Retina (tissue), 1 donor: ENCODE data around the gene EXOG.

Experiments used
- DNase-seq: peaks from one replicate; pipeline ENCODE4 v3.0.0-alpha.2; 2016

Gene EXOG

DNA sequence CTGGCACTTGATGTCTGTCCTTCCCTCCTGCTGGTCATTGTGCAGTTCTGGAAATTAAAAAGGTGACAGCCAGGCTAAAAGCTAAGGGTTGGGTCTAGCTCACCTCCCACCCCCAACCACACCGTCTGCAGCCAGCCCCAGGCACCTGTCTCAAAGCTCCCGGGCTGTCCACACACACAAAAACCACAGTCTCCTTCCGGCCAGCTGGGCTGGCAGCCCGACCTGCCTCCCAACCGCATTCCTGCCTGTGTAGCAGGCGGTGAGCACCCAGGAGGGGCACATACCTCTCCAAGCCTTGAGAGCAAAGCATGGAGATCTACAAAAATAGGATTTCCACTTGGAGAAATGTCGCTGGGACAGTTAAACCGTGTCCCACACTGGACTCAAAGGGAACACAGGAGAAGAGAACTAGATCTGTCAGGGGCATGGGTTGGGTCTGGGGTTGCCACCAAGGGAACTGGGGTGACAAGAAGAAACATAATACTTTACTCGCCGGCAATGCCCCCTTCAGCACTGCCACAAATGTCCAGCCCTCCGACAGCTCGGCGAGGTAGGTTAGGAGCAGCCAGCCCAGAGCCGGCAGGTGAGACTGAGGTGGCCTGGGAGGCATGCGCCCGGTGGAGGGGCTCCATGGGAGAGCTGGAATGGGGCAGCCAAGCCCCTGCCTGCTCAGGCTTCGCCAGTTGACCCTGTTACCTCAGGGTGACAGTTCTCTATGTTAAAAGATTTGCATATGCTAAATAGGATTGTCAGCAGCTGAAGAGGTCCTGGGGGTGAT lies 52.2 kb downstream of the EXOG start:
- no peak for DNase-seq

DNA sequence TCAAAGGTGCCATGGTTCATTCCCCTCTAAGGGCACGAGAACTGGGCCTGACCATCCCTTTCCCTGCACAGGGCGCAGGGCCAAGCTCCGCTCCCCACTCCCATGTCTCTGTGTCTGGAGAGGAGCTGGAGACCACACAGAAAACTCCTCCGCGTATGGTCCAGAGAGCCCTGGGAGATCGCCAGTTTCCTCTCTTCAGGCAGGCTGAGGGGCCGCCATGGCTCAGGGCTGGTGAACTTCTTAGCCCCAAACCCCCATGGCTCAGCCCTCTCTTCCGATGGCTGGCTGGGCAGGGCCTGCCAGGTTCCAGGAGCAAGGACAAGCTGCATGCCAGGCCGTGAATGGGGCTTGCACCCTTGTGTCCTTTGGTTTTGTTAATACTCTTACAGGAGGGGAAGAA lies 52.9 kb downstream of the EXOG start:
- DNase-seq: no peak

- DNase-seq: no peak
Measured at GRCh38 chr3:38549486-38549885, 53.3 kb downstream of the EXOG start.

- DNase-seq: no peak
Measured at GRCh38 chr3:38549957-38550840, 54.1 kb downstream of the EXOG start.

GRCh38 chr3:38551026-38551832 lies 55.1 kb downstream of the EXOG start:
- no peak for DNase-seq

DNA sequence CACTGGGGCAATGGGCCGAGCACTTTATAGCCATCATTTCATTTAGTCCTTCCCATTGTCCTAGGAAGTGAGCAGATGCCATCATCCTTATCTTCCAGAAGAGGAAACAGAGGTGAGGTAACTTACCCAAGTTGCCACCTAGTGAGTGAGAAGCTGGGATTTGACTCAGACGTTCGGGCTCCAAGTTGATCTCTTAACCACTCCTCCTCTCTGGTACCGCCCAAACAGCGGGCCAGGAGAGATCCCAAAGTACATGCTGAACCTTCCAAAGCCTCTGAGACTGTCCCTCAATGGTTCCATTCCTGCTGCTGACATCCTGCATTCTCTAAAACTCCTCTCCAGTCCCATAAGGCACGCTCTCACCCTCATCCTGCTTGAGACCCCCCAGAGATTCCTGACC lies 56.2 kb downstream of the EXOG start:
- no peak for DNase-seq

DNA sequence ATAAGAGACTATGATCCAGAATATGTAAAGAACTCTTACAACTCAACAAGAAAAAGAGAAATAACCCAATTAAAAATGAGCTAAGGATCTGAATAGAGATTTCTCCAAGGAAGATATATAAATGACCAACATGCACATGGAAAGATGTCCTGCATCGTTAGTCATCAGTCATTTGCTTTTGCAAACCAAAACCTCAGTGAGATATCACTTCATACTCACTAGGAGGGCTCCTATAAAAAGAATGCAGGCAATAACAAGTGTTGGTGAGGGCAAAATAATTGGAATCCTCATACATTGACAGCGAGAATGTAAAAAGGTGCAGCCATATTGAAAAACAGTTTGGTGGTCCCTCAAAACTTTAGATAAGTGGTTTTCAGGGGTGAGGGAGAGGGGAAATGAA lies 56.9 kb downstream of the EXOG start:
- DNase-seq: no peak

DNA sequence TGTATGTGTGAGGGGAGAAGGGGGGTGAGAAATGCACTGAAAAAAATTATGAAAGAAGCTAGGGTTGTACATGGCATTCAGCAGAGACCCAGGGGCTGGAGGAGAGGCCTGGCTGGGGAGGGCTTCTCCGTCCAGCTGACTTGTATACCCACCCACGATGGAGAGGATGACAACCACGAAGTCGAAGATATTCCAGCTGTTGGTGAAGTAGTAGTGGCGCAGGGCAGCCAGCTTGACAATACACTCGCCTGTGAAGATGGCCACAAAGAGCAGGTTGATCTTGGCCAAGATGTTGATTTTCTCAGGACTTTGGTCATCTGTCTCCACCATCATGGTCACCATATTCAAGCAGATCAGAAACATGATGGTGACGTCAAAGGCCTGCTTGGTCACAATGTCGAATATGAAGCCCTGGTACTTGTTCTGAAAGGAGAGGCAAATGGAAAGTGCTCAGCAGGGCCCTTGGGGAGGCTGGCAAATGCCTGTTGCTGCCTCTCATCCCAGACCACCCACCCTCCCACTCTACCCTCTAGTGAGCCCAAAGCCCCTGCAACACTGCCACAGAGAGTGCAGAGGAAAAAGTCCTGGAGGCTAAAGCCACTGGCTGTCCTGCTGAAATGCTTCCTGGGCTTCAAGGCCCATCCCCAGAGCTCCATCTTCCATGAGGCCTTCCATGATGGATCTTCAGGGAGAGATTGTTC lies 58.1 kb downstream of the EXOG start:
- no peak for DNase-seq

DNA sequence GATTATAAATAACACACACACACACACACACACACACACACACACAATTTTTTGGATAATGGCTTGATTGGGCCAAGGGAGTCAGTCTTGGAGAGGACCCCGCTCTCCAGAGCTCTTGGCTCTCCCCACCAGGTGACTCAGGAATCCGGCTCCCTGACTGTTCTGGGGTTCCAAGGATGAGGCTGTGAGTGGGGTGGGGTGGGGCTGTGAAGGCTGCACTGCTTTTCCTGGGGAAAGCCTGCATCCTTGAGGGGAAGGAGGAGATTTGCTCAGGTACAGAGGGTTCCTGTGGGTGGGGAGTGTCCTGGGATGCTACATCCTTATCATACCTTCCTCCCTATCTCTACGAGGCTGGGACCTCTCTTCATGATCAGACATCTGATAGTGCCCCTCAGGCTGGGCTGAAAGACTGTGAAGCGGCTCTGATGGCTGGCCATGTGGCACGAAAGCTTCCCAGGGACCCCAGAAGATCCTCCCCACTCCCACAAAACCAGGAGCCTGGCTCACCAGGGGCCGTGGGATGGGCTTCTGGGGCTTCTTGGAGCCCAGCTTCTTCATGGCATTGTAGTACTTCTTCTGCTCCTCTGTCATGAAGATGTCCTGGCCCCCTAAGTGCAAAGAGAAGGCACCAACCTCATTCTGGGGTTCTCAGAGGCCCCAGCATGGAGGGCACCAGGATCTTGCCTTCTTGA lies 59.2 kb downstream of the EXOG start:
- no peak for DNase-seq

DNA sequence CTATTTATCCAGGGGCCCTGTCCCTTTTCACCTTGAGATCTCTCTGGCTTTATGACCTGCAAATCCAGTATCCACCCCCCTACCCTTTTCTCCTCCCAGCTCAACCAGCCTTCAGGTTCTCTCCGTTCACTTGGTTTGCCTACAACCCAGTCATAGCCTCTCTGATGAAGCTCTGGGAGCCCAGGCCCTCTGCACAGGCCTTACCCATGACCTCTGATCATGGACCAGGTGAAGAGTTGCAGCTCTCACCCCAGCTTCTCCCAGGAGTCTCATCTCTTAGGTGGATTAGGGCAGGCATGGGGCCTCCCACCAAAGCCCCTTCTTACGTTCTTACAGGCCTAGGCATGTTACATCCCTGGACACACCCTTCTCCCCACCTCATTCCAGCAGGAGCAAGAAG lies 59.8 kb downstream of the EXOG start:
- DNase-seq: no peak

GRCh38 chr3:38556640-38557358 lies 60.7 kb downstream of the EXOG start:
- no peak for DNase-seq

- DNase-seq: no peak
Measured at GRCh38 chr3:38558864-38559263, 62.7 kb downstream of the EXOG start.

DNA sequence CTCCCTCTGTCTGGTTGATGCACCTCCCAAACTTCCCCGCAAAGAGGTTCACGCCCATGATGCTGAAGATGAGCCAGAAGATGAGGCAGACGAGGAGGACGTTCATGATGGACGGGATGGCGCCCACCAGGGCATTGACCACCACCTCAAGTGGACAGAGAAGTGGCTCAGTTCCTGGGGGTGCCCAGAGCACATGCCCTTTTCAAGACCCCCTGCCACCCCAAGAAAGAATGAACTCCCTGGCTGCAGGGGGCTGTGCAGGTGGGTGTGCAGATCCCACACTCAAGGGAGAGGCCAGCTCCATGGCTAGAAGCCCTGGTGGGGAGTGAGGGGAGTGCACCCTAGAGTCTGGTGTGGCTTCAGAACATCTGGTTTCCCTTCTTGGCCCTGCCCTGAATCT lies 64.1 kb downstream of the EXOG start:
- no peak for DNase-seq

GRCh38 chr3:38560996-38561717 lies 65.0 kb downstream of the EXOG start:
- no peak for DNase-seq

- DNase-seq: no peak
Measured at GRCh38 chr3:38561746-38562466, 65.8 kb downstream of the EXOG start.

GRCh38 chr3:38562467-38562925 lies 66.4 kb downstream of the EXOG start:
- no peak for DNase-seq

DNA sequence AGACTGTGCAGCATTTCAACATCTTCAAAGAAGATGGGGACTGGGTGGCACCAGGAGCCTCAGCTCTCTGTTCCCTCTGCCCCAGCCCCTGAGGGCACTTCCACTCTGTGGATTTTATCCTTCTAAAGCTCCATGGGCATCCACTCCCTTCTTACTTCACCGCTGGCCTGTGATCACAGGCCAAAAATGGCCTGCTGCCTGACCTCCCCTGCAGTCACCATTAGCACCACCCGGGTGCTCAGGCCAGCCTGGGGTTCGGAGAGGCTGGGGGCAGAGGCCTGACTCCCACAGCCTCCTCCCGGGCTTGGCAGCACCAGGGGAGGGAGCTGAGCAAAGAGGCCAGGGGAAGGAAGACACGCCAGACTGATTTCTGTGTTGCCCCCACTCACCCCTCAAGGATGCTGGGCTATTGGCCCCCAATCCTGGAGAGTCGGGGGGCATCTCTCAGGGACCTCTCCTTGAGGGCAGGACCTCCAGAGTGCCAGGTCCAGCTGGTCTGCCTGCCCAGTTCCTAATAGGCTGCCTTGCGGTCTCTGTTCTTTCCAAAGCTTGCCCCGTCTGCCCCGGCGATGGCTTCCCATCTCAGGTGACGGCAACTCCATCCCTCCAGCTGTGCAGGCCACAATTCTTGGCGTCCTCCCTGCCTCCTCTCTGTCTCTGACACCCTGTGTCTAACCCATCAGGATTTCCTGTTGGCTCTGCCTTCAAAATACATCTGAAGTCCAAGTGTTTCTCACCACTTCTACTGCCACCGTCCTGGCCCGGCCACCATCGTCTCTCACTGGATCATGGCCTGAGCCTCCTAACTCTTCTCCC lies 67.1 kb downstream of the EXOG start:
- no peak for DNase-seq

DNA sequence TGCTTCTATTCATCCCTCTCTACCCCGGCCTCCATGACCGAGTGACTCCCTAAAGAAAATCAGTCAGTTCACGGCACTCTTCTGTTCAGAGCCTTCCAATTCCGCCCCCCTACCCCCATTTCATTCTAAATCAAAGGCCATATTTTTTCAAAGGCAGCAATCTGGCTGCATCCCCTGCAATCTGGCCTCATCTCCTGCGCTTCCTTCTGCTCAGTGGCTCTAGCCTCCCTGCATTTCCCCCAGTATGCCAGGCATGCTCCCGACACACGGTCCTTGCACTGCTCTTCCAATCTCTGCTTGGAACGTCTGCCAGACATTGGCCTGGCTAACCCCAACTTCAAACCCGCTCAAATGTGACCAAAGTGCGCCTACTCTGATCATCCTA lies 67.7 kb downstream of the EXOG start:
- DNase-seq: no peak
